Endothelial cell of umbilical vein (primary cell): Measurements from ENCODE around the gene RIOK3. TPM values are rescaled to one million over a fixed set of nuclear protein-coding genes. Genes with fewer than 3 reads are reported as not detected.

Source experiments
- BruUV-seq: library from RNA; stranded (reverse); fragments of 400-500 nt; replicated peaks from 2 replicates; lab custom pipeline; 2021; lab: Mats Ljungman, UMichigan
- CTCF ChIA-PET: fragments of 300-600, 350-600 bp; sonication (Branson Sonifier 250); formaldehyde crosslinking; loops from one replicate; lab custom pipeline; 2021; ENCODE audit warnings: antibody characterized with exemption, inconsistent platforms; lab: Charles Lee
- POLR2A ChIA-PET: fragments of 300-600, 350-600 bp; sonication (Branson Sonifier 250); formaldehyde crosslinking; loops from one replicate; lab custom pipeline; 2021; ENCODE audit warnings: antibody characterized with exemption, inconsistent platforms; lab: Charles Lee
- DNase-seq: peaks from one replicate; pipeline ENCODE4 v3.0.0-alpha.2; 2011; ENCODE audit warnings: low read depth, low spot score
- FAIRE-seq: peaks from 2 replicates; lab custom pipeline; 2011; peaks lifted over from hg19 to GRCh38; lab: Jason Lieb, UNC
- H2AFZ ChIP-seq: 2 replicates; pipeline ENCODE4 v1.6.0; 2012; ENCODE audit warnings: low read depth, low read length, control low read depth, inconsistent platforms
- H3K27ac ChIP-seq: 2 replicates; pipeline ENCODE4 v1.5.1; 2011; ENCODE audit warnings: low read depth, mild to moderate bottlenecking, control low read depth, low read length, moderate library complexity; ENCODE audit not compliant: insufficient read depth
- H3K27me3 ChIP-seq, 2 experiments: 2 replicates each; pipeline versions ENCODE4 v1.6.0 to v1.6.1; 2011; ENCODE audit warnings: low read length in 2 of 2, mixed read lengths in 1 of 2; ENCODE audit not compliant: control insufficient read depth in 2 of 2, insufficient read depth in 2 of 2
- H3K36me3 ChIP-seq, 2 experiments: 2 replicates in 1 of 2; 3 replicates in 1 of 2; pipeline ENCODE4 v1.5.1; 2011; ENCODE audit warnings: low read length in 2 of 2, mild to moderate bottlenecking in 1 of 2, moderate library complexity in 1 of 2; ENCODE audit not compliant: control insufficient read depth in 2 of 2, insufficient read depth in 2 of 2; ENCODE audit errors: extremely low read depth in 1 of 2
- H3K4me1 ChIP-seq: 3 replicates; pipeline ENCODE4 v1.5.1; 2011; ENCODE audit warnings: mild to moderate bottlenecking, low read length; ENCODE audit not compliant: control insufficient read depth, insufficient read depth; ENCODE audit errors: extremely low read depth
- H3K4me2 ChIP-seq: 2 replicates; pipeline ENCODE4 v1.6.1; 2011; ENCODE audit warnings: low read length, control low read depth, mixed read lengths; ENCODE audit not compliant: insufficient read depth
- H3K4me3 ChIP-seq, 3 experiments: fragments of 200-600 bp in 1 of 3; sonication (generic), shearing (Covaris generic) in 1 of 3; replicated peaks in 1 of 3; 2 replicates each; pipeline ENCODE4 v1.5.1; 2011 to 2016; ENCODE audit warnings: control low read depth in 3 of 3, low read length in 3 of 3, mild to moderate bottlenecking in 2 of 3, inconsistent platforms in 1 of 3, low read depth in 1 of 3, moderate library complexity in 1 of 3; ENCODE audit not compliant: insufficient read depth in 1 of 3
- H3K79me2 ChIP-seq: 2 replicates; pipeline ENCODE4 v1.6.0; 2012; ENCODE audit warnings: low read length, inconsistent platforms; ENCODE audit not compliant: control insufficient read depth, insufficient read depth
- H3K9ac ChIP-seq: replicated peaks from 2 replicates; pipeline ENCODE3; 2011; ENCODE audit warnings: low read length, control low read depth; ENCODE audit not compliant: insufficient read depth; ENCODE audit errors: extremely low read depth
- H3K9me1 ChIP-seq: replicated peaks from 3 replicates; pipeline ENCODE4 v1.6.0; 2011; ENCODE audit warnings: mild to moderate bottlenecking, low read length; ENCODE audit not compliant: control insufficient read depth, insufficient read depth; ENCODE audit errors: extremely low read depth
- H3K9me3 ChIP-seq: replicated peaks from 2 replicates; pipeline ENCODE4 v1.5.1; 2012; ENCODE audit warnings: low read length, inconsistent platforms; ENCODE audit not compliant: control insufficient read depth, insufficient read depth
- H4K20me1 ChIP-seq: replicated peaks from 2 replicates; pipeline ENCODE3; 2011; ENCODE audit warnings: mild to moderate bottlenecking, low read length; ENCODE audit not compliant: control insufficient read depth, insufficient read depth; ENCODE audit errors: extremely low read depth
- CTCF ChIP-seq, 2 donors: IDR thresholded peaks; 1 replicate in 1 of 2; 2 replicates in 1 of 2; pipeline ENCODE4 v1.5.1; 2011; ENCODE audit warnings: low read length in 2 of 2, mild to moderate bottlenecking in 2 of 2, moderate library complexity in 2 of 2, control low read depth in 1 of 2, inconsistent platforms in 1 of 2, low read depth in 1 of 2; ENCODE audit not compliant: insufficient read depth in 1 of 2; ENCODE audit errors: extremely low read depth in 1 of 2
- EZH2 ChIP-seq: IDR thresholded peaks from 2 replicates; pipeline ENCODE4 v1.6.1; 2012; ENCODE audit warnings: borderline replicate concordance, low read depth, mild to moderate bottlenecking, moderate library complexity, low read length, inconsistent platforms; ENCODE audit not compliant: severe bottlenecking
- FOS ChIP-seq: IDR thresholded peaks from 2 replicates; pipeline ENCODE4 v1.6.1; 2011; ENCODE audit warnings: mild to moderate bottlenecking, low read length, moderate library complexity, borderline replicate concordance; ENCODE audit not compliant: insufficient read depth
- GATA2 ChIP-seq: IDR thresholded peaks from 2 replicates; pipeline ENCODE4 v1.7.0; 2011; ENCODE audit warnings: low read depth, mild to moderate bottlenecking, moderate library complexity, mixed read lengths, low read length; ENCODE audit not compliant: insufficient read length, insufficient read depth
- JUN ChIP-seq: IDR thresholded peaks from 2 replicates; pipeline ENCODE4 v1.6.1; 2011; ENCODE audit warnings: borderline replicate concordance, low read depth; ENCODE audit not compliant: insufficient read length, insufficient read depth
- MAX ChIP-seq: IDR thresholded peaks from 2 replicates; pipeline ENCODE4 v1.6.1; 2011; ENCODE audit not compliant: insufficient read depth, insufficient read length
- MYC ChIP-seq: IDR thresholded peaks from one replicate; pipeline ENCODE4 v1.6.1; 2011; ENCODE audit warnings: mild to moderate bottlenecking, low read depth, low read length
- POLR2A ChIP-seq: IDR thresholded peaks from 2 replicates; pipeline ENCODE4 v1.6.1; 2012; ENCODE audit warnings: low read depth, mild to moderate bottlenecking, control low read depth, low read length
- POLR2AphosphoS5 ChIP-seq: IDR thresholded peaks from 2 replicates; pipeline ENCODE4 v1.6.1; 2012; ENCODE audit warnings: low read depth, mild to moderate bottlenecking, control low read depth, low read length, moderate library complexity; ENCODE audit not compliant: insufficient read depth
- dilution Hi-C: fragments of 300-500 bp; cut with MboI; formaldehyde crosslinking; loops from one replicate; pipeline ENCODE4 v1.15.0; 2019; ENCODE audit warnings: low sequenced_read_pairs; ENCODE audit not compliant: extremely low pct_ligation_motif_present
- intact Hi-C: fragments of 100-400 bp; cut with micrococcal nuclease; formaldehyde crosslinking; loops from one replicate; pipeline ENCODE4 v1.10.0; 2022
- polyA plus RNA-seq, 4 experiments: library from polyadenylated mRNA; depleted of rRNA in 3 of 4; stranded (reverse) in 3 of 4; unstranded in 1 of 4; fragments of >200 nt; gene quantifications; 2 replicates each; pipeline versions ENCODE4 v1.2.1 to v1.2.3, GENCODE V29; 2011 to 2012; ENCODE audit warnings: missing spikeins in 1 of 4
- total RNA-seq: library from RNA; stranded (reverse); gene quantifications from 2 replicates; pipeline ENCODE4 v1.2.3, GENCODE V29; 2021

The RIOK3 gene
- total and polyA plus RNA-seq, 2 donors (not counting 3 experiments of a cell fraction or from before 2014, with no cell fraction given), result 14.8 to 50.7 TPM

- no peaks in the 10 kb centered on the region for H3K9me3 ChIP-seq
- H3K79me2 ChIP-seq, result no peaks in the 10 kb centered on the region
- H3K36me3 ChIP-seq, result no peaks in the 10 kb centered on the region
- no peak overlapping the region for H2AFZ ChIP-seq
- H3K4me2 ChIP-seq, result no peak overlapping the region
- no peak overlapping the region for H3K4me3 ChIP-seq
- ChIA-PET POLR2A (interaction anchor here (1.6 kb wide), 1 partner anchor 10 kb away, joined by 5 read pairs; the partner anchor contains the start of gene RIOK3), CTCF (interaction anchor here (1.1 to 2.3 kb wide), 8 partner anchors 9 to 411 kb away, joined by 3 to 8 read pairs (median 4); no protein-coding TSS in a partner anchor)
- no peak overlapping the region for H3K9ac ChIP-seq
- peaks cover 0 to 9% of the 10 kb centered on the region in 2 experiments for H3K27me3 ChIP-seq
- DNase-seq (no peak), FAIRE-seq (no peak)
- no peaks in the 10 kb centered on the region for H3K4me1 ChIP-seq
- intact Hi-C loops, result no loop called here
- TF ChIP-seq GATA2 (no peak), EZH2 (no peak), JUN (no peak), CTCF (IDR thresholded peaks at IDR 0.05; ENCODE audit: extremely low read depth in 1 of 2, insufficient read depth in 1 of 2, low read depth in 1 of 2, low read length in 2 of 2) (no peak), MYC (no peak), POLR2AphosphoS5 (no peak), MAX (no peak), FOS (no peak), POLR2A (no peak)
- H3K9me1 ChIP-seq, result no peaks in the 10 kb centered on the region
- dilution Hi-C loops, result no loop called here
- H4K20me1 ChIP-seq, result no peaks in the 10 kb centered on the region
- no TSS peak for BruUV-seq
- H3K27ac ChIP-seq, result no peak overlapping the region
Measured at GRCh38 chr18:23442958-23443357, 10.1 kb upstream of the RIOK3 start.
